GF-D8 (cell line): ENCODE data around the gene GRAMD1A.
"Not testable (repeated sequence)": the region's sequence is repeated elsewhere in the genome, so short reads cannot be mapped to it uniquely, and the experiment has no call there.

Experiments used
- DNase-seq: peaks from one replicate; lab custom pipeline; 2025; lab: John Stamatoyannopoulos, UW

The GRAMD1A gene

DNA sequence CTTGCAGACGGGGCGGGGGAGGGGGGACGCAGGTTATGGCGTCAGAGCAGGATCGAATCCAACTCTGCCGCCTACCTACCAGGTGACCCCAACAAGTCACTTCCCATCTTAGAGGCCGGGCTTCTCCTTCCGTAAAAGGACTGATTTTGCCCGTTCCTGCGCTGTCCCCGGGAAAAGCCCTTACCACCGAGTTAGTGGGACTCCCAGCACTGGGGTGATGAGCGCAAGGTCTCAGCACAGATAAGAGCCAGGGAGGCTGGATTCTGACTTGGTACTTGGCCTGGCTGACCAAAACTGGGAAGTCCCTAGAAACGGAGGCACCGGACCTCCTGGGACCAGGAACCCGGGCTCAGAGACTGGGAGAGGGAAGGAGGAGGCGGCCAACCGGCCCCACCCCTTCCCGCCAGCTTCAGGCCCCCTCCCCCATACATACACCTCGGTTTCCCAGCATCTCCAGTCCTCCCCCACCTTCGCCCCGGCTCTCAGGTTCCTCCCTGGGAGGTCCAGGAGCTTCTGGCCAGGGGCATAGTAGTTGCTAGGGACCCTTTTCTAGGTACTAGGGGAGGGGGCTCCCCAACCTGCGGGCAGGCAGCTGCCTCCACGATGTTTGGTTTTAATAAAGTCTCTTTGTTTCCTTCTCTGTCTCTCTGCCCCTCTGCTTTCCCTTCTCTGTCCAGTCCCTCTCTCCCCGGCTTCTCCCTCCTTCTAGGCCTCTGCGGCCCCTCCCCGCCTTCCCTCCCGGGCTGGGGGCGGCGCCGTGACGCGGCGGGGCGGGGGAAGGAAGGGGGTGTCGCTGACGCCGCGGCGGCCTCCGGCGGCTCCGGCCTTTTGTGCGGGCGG is at the start of gene GRAMD1A:
Gene GRAMD1A (plus strand): TSS at position 826 of the 840 bp plus-strand sequence. CDS start 156 bp downstream, outside the sequence.
- peak; percentile 28 for DNase-seq

GRCh38 chr19:34953092-34953491 is 47.0 kb upstream of the GRAMD1A start:
- no peak for DNase-seq

- no peak for DNase-seq
These were observed 42.0 kb upstream of the GRAMD1A start for GRCh38 chr19:34957830-34958751.

DNA sequence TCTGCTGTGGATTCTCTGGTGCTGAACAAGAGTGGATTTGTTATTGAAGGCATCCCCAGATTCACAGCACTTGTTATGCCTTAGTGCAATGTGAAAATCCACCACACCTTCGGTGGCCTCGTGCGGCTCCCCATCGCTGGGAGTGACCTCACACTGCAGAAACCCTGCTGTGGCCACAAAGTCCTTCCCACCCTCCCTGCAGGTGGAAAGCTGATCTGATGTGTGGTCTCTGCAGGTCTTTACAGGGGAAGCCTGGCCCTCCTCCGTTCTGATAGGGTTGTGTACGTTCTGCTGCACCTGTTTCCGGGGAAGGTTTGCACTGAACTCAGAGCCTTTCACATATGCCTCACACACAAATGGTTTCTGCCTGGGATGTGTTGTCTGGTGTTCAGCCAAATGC is 41.1 kb upstream of the GRAMD1A start:
- no peak for DNase-seq

GRCh38 chr19:34960103-34960805 is 39.9 kb upstream of the GRAMD1A start:
- no peak for DNase-seq

DNA sequence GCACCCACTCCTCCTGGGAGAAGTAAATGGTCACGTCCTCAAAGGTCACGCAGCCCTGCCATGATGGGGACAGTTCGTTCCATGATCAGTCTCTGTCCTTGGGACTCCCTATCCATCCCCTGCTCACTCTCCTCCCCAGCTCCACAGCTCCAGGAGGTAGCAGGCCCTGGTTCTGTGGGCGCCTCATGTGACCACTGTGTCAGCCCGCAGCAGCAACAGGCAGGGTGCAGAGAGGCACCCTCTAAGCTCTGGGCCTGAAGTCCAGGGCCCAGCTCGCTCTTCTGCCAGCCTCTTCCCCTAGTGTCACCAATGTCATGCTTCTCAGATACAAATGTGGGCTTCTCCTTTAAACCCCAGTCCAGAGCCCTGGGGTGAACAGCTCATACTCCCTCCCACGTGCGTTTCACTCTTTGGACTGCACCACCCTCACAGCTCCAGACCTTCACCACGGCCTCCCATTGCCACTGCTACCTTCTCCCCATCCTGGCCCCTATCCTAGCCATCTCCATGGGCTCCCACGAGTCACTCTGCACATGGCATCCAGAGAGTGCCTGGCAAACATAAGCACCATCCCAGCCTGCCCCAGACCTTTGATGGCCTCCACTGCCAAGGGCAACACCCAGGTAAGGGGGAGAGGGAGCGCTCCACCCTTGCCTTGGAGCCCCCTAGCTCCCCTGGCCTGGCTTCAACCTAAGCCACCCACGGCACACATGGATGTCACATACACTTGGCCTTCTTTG is 39.0 kb upstream of the GRAMD1A start:
- no peak for DNase-seq

DNA sequence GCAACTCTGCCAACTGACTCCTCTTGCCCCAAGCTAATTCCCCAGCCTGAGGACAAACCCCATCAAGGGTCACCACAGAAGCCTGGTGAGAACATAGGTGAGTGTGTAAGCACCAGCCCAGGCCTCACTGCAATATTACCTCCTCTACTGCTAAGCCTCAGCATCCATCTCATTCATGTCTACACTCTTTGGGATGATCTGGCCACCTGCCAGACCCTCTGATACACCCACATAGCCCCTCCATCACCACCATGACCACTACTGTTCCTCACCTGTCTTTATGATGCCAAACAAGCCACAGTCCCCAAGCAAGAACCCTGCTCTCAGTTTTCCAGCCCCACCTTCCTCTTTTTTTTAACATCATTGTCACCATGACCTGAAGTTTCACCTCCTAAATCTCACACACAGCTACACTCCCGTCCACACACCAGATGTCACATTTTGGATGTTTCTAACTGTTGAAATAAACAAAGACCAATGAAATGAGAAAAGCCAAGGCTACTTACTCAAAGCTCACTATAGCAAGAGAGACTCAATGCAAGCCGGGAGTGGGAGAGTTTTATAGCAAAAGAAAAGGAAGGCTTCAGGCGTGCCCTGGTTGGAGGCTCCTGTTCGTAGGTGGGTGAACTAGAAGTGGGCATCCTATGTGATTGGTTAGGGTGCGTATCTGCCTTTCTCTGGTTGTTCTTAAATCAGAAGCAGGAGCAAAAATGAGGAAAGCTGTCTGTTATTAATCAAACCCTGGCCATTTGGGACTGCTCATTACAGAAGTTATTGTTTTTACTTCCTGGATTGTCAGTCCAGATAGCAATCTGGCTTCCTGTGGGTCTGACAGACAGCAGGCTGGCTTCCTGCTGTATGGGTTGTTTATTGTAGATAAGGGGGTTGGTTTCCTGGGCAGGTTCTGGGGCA is 38.1 kb upstream of the GRAMD1A start:
- peak; percentile 88 for DNase-seq

DNA sequence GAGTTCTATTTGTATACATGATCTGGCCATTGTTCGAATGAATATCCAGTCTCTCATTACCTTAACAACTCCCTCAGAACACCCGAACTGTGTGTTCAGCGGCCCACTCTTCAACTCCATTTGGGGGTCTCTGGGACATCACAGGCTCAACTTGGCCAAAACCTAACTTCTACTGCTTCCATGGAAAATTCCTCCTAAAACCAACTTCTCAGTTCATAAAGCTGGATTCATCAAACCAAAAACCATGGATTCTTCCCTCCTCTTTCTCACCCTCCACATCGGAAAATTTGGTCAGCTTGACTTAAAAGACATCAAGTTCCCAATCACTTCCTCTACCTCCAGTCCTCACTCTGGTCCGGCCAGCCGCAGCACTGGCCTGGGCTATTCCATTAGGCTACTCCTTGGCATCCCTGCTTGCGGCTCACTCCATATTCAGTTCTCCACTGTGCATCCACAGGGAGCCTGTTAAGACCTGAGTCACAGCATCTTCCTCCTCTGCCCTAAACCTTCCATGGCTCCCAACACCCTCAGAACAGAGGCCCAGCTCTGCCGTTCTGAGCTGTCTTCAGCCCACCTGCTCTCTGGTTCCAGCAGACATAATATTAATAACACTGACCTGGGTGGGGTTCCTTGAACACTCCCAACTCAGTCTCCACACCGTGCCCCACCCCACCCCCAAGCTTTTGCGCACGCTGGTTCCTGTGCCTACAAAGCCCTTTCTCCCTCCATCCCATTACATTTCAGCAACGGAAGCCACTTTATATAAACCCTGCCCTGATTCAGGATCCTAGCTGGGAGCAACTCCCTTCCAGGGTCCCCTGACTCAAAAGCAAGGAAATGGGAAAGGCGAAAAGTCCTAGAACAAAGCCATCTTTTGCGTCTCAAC is 37.2 kb upstream of the GRAMD1A start:
- DNase-seq: no peak

- no peak for DNase-seq
These were observed 36.3 kb upstream of the GRAMD1A start, which contains the start of gene ZNF792 for GRCh38 chr19:34963573-34964406. Gene ZNF792, minus strand, starts transcription at chr19:34964229. Its CDS starts 567 bp downstream, at chr19:34963662.

DNA sequence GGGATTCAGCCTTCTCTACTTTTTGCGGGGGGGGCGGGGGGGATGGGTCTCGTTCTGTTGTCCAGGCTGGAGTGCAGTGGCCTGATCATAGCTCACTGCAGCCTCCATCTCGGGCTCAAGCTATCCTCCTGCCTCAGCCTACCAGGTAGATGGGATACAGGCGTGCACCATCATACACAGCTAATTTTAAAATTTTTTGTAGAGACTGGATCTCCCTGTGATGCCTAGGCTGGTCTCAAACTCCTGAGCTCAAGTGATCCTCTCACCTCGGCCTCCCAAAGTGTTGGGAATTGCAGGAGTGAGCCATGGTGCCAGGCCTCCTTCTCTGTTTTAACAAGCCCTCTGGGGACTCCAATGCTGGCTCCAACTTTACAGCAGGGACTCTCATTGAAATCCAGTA is 35.5 kb upstream of the GRAMD1A start:
- DNase-seq: no peak

DNA sequence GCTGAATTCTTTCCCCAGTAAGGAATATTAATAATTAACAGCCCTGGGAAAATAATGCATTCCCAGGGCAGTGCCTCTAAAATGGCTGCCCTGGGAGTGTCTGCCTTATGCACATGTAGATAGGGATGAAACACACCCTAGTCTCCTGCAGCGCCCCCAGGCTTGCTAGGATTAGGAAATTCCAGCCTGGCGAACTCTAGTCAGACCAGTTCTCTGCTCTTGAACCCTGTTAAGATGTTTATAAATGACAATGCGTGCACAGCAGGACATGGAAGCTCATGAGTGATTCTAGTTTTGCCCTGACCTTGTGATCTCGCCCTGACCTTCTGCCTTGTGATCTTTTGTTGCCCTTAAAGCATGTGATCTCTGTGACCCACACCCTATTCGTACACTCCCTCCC is 34.6 kb upstream of the GRAMD1A start:
- DNase-seq: not testable (repeated sequence)

DNA sequence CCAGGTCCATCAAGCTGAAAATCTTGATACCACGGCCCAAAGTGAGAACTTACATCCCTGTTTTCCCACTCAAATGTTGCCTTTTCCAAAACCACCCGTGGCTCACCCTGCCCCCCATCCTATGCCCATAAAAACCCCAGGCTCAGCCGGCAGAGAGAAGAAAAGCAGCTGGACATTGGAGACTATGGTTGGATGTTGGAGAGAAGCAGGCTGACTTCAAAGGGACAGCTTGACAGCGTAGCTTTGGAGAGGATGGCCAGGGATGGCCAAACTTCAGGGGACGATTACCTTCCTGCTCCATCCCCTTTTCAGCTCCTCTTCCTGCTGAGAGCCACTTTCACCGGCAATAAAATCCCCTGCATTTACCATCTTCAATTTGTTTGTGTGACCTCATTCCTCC is 32.6 kb upstream of the GRAMD1A start:
- DNase-seq: no peak

GRCh38 chr19:34969721-34970120 is 30.4 kb upstream of the GRAMD1A start:
- no peak for DNase-seq

- DNase-seq: not testable (repeated sequence)
These were observed 29.8 kb upstream of the GRAMD1A start for GRCh38 chr19:34970185-34970780.

- DNase-seq: no peak
These were observed 27.9 kb upstream of the GRAMD1A start for GRCh38 chr19:34972163-34972705.

DNA sequence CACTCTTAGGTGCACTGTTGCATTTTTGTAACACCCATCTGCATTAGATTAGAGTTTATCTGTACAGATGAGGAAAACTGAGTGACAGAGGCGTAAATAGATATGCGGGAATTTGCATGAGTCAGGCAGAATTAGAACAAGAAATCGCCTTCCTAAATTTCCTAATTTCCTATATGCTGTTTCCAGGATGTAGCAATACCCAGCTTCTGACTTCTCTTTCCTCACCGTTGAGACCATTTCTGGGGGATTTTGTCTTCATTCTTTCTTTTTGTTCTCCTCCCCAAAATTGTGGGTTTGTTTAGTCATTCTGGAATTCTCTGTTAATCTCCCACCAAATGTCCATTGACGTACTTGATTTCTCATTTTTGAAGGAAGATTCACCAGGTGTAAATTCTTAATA is 25.5 kb upstream of the GRAMD1A start:
- peak; percentile 12 for DNase-seq

GRCh38 chr19:34975056-34975455 is 25.1 kb upstream of the GRAMD1A start:
- DNase-seq: no peak

- no peak for DNase-seq
These were observed 23.5 kb upstream of the GRAMD1A start for GRCh38 chr19:34976611-34977010.
